ENCODE results near the gene LY6G6C. TPM values are rescaled to one million over a fixed set of nuclear protein-coding genes. Genes with fewer than 3 reads are reported as not detected.

The LY6G6C gene
- total RNA-seq, 1 donor from 2014 or later: 0.28 TPM

- no peak for DNase-seq (ENCODE audit: low spot score)
- Mint-ChIP-seq H3K4me1 (ENCODE audit: unreplicated experiment) (peaks cover 21% of the 10 kb centered on the region), H3K27ac (ENCODE audit: unreplicated experiment) (peak overlapping the region; percentile 91), H3K4me3 (ENCODE audit: unreplicated experiment) (peak overlapping the region; percentile 78), H3K36me3 (ENCODE audit: low read depth, unreplicated experiment) (peaks cover 24% of the 10 kb centered on the region), H3K27me3 (ENCODE audit: unreplicated experiment) (peaks cover 7% of the 10 kb centered on the region), H3K9me3 (ENCODE audit: unreplicated experiment) (no peaks in the 10 kb centered on the region)
- TF ChIP-seq, protein P1, sequence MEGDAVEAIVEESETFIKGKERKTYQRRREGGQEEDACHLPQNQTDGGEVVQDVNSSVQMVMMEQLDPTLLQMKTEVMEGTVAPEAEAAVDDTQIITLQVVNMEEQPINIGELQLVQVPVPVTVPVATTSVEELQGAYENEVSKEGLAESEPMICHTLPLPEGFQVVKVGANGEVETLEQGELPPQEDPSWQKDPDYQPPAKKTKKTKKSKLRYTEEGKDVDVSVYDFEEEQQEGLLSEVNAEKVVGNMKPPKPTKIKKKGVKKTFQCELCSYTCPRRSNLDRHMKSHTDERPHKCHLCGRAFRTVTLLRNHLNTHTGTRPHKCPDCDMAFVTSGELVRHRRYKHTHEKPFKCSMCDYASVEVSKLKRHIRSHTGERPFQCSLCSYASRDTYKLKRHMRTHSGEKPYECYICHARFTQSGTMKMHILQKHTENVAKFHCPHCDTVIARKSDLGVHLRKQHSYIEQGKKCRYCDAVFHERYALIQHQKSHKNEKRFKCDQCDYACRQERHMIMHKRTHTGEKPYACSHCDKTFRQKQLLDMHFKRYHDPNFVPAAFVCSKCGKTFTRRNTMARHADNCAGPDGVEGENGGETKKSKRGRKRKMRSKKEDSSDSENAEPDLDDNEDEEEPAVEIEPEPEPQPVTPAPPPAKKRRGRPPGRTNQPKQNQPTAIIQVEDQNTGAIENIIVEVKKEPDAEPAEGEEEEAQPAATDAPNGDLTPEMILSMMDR (IDR thresholded peaks at IDR 0.05; ENCODE audit: unreplicated experiment): no peak
Measured at GRCh38 chr6:31762878-31763618, 41.5 kb upstream of the LY6G6C start.

DNA sequence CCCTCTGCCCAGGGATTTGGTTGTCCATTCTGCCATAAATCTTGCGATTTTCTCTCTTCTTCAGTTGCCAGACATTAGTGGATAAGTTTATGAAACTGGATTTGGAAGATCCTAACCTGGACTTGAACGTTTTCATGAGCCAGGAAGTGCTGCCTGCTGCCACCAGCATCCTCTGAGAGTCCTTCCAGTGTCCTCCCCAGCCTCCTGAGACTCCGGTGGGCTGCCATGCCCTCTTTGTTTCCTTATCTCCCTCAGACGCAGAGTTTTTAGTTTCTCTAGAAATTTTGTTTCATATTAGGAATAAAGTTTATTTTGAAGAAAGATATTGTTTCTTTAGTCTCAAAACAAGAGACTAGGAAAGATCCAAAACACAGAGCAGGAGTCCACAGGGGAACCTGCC, 40.8 kb upstream of the LY6G6C start, which contains the start of gene SAPCD1:
Gene SAPCD1 (plus strand): TSS at position 301 of the 400 bp plus-strand sequence. CDS start 399 bp downstream, outside the sequence.
- Mint-ChIP-seq H3K27ac (ENCODE audit: unreplicated experiment) (peak within 1 kb of the TSS; percentile 91), H3K9me3 (ENCODE audit: unreplicated experiment) (no peaks in the 10 kb centered on the region), H3K4me3 (ENCODE audit: unreplicated experiment) (peak within 1 kb of the TSS; percentile 78), H3K4me1 (ENCODE audit: unreplicated experiment) (peaks cover 18% of the 10 kb centered on the region), H3K27me3 (ENCODE audit: unreplicated experiment) (peaks cover 7% of the 10 kb centered on the region), H3K36me3 (ENCODE audit: low read depth, unreplicated experiment) (peaks cover 24% of the 10 kb centered on the region)
- DNase-seq (ENCODE audit: low spot score): no peak
- TF ChIP-seq, protein P1 (IDR thresholded peaks at IDR 0.05; ENCODE audit: unreplicated experiment): no peak

DNA sequence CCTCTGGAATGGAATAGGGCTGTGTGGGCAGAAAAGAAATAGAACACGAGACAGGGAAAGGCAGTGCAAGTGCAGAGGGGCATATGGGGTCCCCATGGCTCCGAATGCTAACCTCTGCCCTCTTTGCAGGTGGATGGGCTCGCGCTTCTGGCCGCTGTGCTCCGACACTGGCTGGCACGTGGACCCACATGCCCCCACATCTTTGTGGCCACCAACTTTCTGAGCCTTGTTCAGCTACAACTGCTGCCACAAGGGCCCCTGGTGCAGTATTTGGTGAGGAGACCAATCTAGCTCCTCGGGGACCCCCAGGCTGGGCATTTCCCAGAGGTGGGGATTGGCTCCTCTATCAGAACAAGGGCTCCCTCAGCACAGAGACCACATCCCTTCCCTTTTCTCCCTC, 39.8 kb upstream of the LY6G6C start:
- Mint-ChIP-seq H3K27ac (ENCODE audit: unreplicated experiment) (no peak overlapping the region), H3K4me1 (ENCODE audit: unreplicated experiment) (peaks cover 13% of the 10 kb centered on the region), H3K36me3 (ENCODE audit: low read depth, unreplicated experiment) (peaks cover 24% of the 10 kb centered on the region), H3K27me3 (ENCODE audit: unreplicated experiment) (peaks cover 7% of the 10 kb centered on the region), H3K9me3 (ENCODE audit: unreplicated experiment) (no peaks in the 10 kb centered on the region), H3K4me3 (ENCODE audit: unreplicated experiment) (no peak overlapping the region)
- no peak for DNase-seq (ENCODE audit: low spot score)
- TF ChIP-seq, protein P1 (IDR thresholded peaks at IDR 0.05; ENCODE audit: unreplicated experiment): no peak

DNA sequence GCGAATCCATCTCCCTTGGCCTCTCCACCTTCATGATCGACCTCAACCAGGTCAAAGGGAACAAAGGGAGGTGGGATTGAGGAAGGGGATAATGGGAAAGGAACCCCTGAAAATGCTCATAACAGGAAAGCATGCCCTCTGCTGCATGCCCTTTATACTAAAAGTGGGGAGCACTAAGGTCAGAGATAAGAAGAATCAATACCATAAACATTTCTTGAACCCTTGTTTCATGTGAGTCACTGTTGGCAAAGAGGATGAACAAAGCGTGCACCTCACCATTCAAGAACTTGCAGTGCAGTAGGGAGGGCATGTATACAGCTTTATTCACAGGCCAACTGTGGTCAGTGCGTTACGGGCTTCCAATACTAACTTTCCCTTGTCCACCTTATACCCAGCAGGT, 39.2 kb upstream of the LY6G6C start:
- Mint-ChIP-seq H3K27ac (ENCODE audit: unreplicated experiment) (no peak overlapping the region), H3K9me3 (ENCODE audit: unreplicated experiment) (no peaks in the 10 kb centered on the region), H3K27me3 (ENCODE audit: unreplicated experiment) (peaks cover 7% of the 10 kb centered on the region), H3K36me3 (ENCODE audit: low read depth, unreplicated experiment) (peaks cover 24% of the 10 kb centered on the region), H3K4me1 (ENCODE audit: unreplicated experiment) (peaks cover 13% of the 10 kb centered on the region), H3K4me3 (ENCODE audit: unreplicated experiment) (peak overlapping the region; percentile 67)
- no peak for DNase-seq (ENCODE audit: low spot score)
- TF ChIP-seq, protein P1 (IDR thresholded peaks at IDR 0.05; ENCODE audit: unreplicated experiment): no peak

- H3K36me3 Mint-ChIP-seq (ENCODE audit: low read depth, unreplicated experiment): peaks cover 17% of the 10 kb centered on the region
- no peak overlapping the region for H3K4me3 Mint-ChIP-seq (ENCODE audit: unreplicated experiment)
- peaks cover 4% of the 10 kb centered on the region for H3K27me3 Mint-ChIP-seq (ENCODE audit: unreplicated experiment)
- TF ChIP-seq, protein P1 (IDR thresholded peaks at IDR 0.05; ENCODE audit: unreplicated experiment): no peak
- no peak overlapping the region for H3K27ac Mint-ChIP-seq (ENCODE audit: unreplicated experiment)
- H3K9me3 Mint-ChIP-seq (ENCODE audit: unreplicated experiment): no peaks in the 10 kb centered on the region
- H3K4me1 Mint-ChIP-seq (ENCODE audit: unreplicated experiment): peaks cover 5% of the 10 kb centered on the region
- no peak for DNase-seq (ENCODE audit: low spot score)
Measured at GRCh38 chr6:31758281-31758680, 36.7 kb upstream of the LY6G6C start.
